HepG2 (cell line): ENCODE data around the gene BMP8B.

Experiments
- ARNT ChIP-seq: fragments of 450-650 bp; IDR thresholded peaks from 2 replicates; pipeline ENCODE4 v1.6.1; 2017
- ATF1 ChIP-seq: IDR thresholded peaks from 2 replicates; pipeline ENCODE4 v1.6.1; 2016; ENCODE audit warnings: mild to moderate bottlenecking, control low read depth
- ATF6 ChIP-seq: sonication (generic); formaldehyde crosslinking; conservative IDR thresholded peaks from 2 replicates; pipeline ENCODE4 v1.4.0; 2020; ENCODE audit warnings: missing genetic modification reagents
- BRCA1 ChIP-seq: sonication (generic); formaldehyde crosslinking; IDR thresholded peaks from 2 replicates; pipeline ENCODE4 v1.4.0; 2020; ENCODE audit warnings: missing genetic modification reagents
- E2F5 ChIP-seq: sonication (generic); formaldehyde crosslinking; conservative IDR thresholded peaks from 2 replicates; pipeline ENCODE4 v1.4.0; 2020; ENCODE audit warnings: missing genetic modification reagents
- EZH2 ChIP-seq: conservative IDR thresholded peaks from 2 replicates; pipeline ENCODE4 v1.6.1; 2012; ENCODE audit warnings: mild to moderate bottlenecking, low read depth, low read length, moderate library complexity
- POLR2A ChIP-seq, 2 experiments: IDR thresholded peaks; 2 replicates each; pipeline ENCODE4 v1.6.1; 2011; ENCODE audit warnings: low read depth in 2 of 2, low read length in 2 of 2, mild to moderate bottlenecking in 1 of 2, moderate library complexity in 1 of 2; ENCODE audit not compliant: insufficient read depth in 1 of 2
- POLR2AphosphoS5 ChIP-seq: IDR thresholded peaks from 2 replicates; pipeline ENCODE4 v1.6.1; 2012; ENCODE audit warnings: low read depth, low read length
- TBL1XR1 ChIP-seq: fragments of 150-350 bp; IDR thresholded peaks from 2 replicates; pipeline ENCODE4 v1.6.1; 2014; ENCODE audit warnings: borderline replicate concordance, low read length; ENCODE audit not compliant: partially characterized antibody
- ZNF501 ChIP-seq: sonication (generic); formaldehyde crosslinking; IDR thresholded peaks from 2 replicates; pipeline ENCODE4 v1.5.1; 2020; ENCODE audit warnings: mild to moderate bottlenecking, moderate library complexity, missing genetic modification reagents
- ZNF75D ChIP-seq: sonication (generic); formaldehyde crosslinking; IDR thresholded peaks from 2 replicates; pipeline ENCODE4 v1.8.1; 2023; ENCODE audit warnings: missing genetic modification reagents, mild to moderate bottlenecking, borderline replicate concordance
- ZZZ3 ChIP-seq: sonication (generic); formaldehyde crosslinking; IDR thresholded peaks from 2 replicates; pipeline ENCODE4 v1.4.0; 2020; ENCODE audit warnings: missing genetic modification reagents, mild to moderate bottlenecking, borderline replicate concordance

DNA sequence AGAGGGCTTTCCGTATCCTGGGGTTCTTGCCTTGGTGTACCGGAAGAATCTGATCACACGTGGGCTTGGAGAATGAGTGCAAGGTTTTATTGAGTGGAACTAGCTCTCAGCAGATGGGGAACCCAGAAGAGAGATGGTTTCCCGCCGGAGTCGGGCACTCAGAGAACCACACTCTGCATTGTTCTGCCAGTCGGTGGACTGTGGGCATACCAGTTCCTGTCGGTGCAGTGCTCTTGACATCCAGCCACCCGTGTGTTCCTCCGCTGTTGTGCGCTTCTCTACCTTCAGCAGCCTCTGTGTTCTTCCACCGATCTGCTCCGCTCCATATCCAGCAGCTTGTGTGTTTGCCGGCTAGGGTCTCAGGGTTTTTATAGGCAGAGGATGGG is 60.7 kb downstream of the BMP8B start:
- TF ChIP-seq ZNF75D: no peak
- no peak for TF ChIP-seq ATF1 (CRISPR knock-in tag)
- TF ChIP-seq ARNT: no peak
- TF ChIP-seq ZNF501 (CRISPR knock-in tag): no peak
- TF ChIP-seq BRCA1 (CRISPR knock-in tag): no peak
- no peak for TF ChIP-seq E2F5 (CRISPR knock-in tag)
- no peak for TF ChIP-seq TBL1XR1
- TF ChIP-seq ATF6 (CRISPR knock-in tag): no peak
- TF ChIP-seq EZH2: no peak
- TF ChIP-seq POLR2AphosphoS5: no peak
- no peak for TF ChIP-seq POLR2A (IDR thresholded peaks at IDR 0.05; ENCODE audit: insufficient read depth in 1 of 2, low read depth in 2 of 2, low read length in 2 of 2)
- no peak for TF ChIP-seq ZZZ3 (CRISPR knock-in tag)
